HCT116 (cell line): ENCODE data around the gene JAM3. TPM values are rescaled to one million over a fixed set of nuclear protein-coding genes. Genes with fewer than 3 reads are reported as not detected.

Source experiments
- ATAC-seq: fragments of 200-7000 bp; cut with Tn5 transposase; 2 replicates; pipeline ENCODE4 v1.9.1; 2020; ENCODE audit warnings: mild to moderate bottlenecking, moderate library complexity
- BruUV-seq: library from RNA; stranded (reverse); fragments of 400-500 nt; replicated peaks from 2 replicates; lab custom pipeline; 2021; lab: Mats Ljungman, UMichigan
- CTCF ChIA-PET: fragments of 300-600 bp; sonication (Branson Sonifier 250); formaldehyde crosslinking; loops from one replicate; lab custom pipeline; 2021; ENCODE audit warnings: antibody characterized with exemption; lab: Charles Lee
- POLR2A ChIA-PET: fragments of 300-600, 350-600 bp; sonication (Branson Sonifier 250); formaldehyde crosslinking; loops from one replicate; lab custom pipeline; 2021; ENCODE audit warnings: antibody characterized with exemption; lab: Charles Lee
- RAD21 ChIA-PET, 2 experiments: fragments of 300-600 bp; sonication (Branson Sonifier 250); formaldehyde crosslinking; loops; one replicate each; lab custom pipeline; 2023; ENCODE audit warnings: low total read pairs in 2 of 2; ENCODE audit not compliant: uncharacterized antibody in 2 of 2, unreplicated experiment in 2 of 2, low non-redundant PET in 1 of 2; lab: Charles Lee
- DNase-seq: peaks from one replicate; pipeline ENCODE4 v3.0.0-alpha.2; 2010; ENCODE audit warnings: low read depth, low spot score
- H2AFZ ChIP-seq: fragments of 200-600 bp; shearing (Covaris generic), sonication (generic); 2 replicates; pipeline ENCODE4 v1.6.1; 2017; ENCODE audit warnings: low read depth, mixed run types, mixed read lengths, antibody characterized with exemption, low read length; ENCODE audit not compliant: poor library complexity, severe bottlenecking
- H3K27ac ChIP-seq: 2 replicates; pipeline ENCODE4 v1.5.1; 2012; ENCODE audit warnings: low read depth, low read length
- H3K27me3 ChIP-seq: fragments of 200-600 bp; sonication (generic); 2 replicates; pipeline ENCODE4 v1.6.1; 2016; ENCODE audit warnings: mixed run types, low read length, mixed read lengths; ENCODE audit not compliant: insufficient read depth
- H3K36me3 ChIP-seq, 2 experiments: fragments of 200-500 bp in 1 of 2; fragments of 200-600 bp in 1 of 2; sonication (Bioruptor generic) in 1 of 2; sonication (generic) in 1 of 2; 2 replicates each; pipeline versions ENCODE4 v1.5.1 to v1.6.1; 2014 to 2016; ENCODE audit warnings: low read length in 2 of 2, inconsistent platforms in 1 of 2, mixed read lengths in 1 of 2, mixed run types in 1 of 2; ENCODE audit not compliant: insufficient read depth in 2 of 2, control insufficient read depth in 1 of 2
- H3K4me1 ChIP-seq, 2 experiments: fragments of 200-600 bp in 1 of 2; sonication (generic) in 1 of 2; 2 replicates each; pipeline versions ENCODE4 v1.5.1 to v1.6.1; 2012 to 2017; ENCODE audit warnings: low read length in 2 of 2, inconsistent platforms in 1 of 2, mild to moderate bottlenecking in 1 of 2, mixed read lengths in 1 of 2, mixed run types in 1 of 2, moderate library complexity in 1 of 2; ENCODE audit not compliant: insufficient read depth in 2 of 2, control insufficient read depth in 1 of 2
- H3K4me2 ChIP-seq: fragments of 200-600 bp; sonication (generic); 2 replicates; pipeline ENCODE4 v1.6.1; 2017; ENCODE audit warnings: mixed run types, low read length, mixed read lengths
- H3K4me3 ChIP-seq, 2 experiments: fragments of 200-600 bp in 1 of 2; sonication (generic) in 1 of 2; replicated peaks in 1 of 2; 2 replicates each; pipeline ENCODE4 v1.5.1; 2011 to 2016; ENCODE audit warnings: low read length in 2 of 2, control low read depth in 1 of 2, low read depth in 1 of 2, mild to moderate bottlenecking in 1 of 2, mixed read lengths in 1 of 2, mixed run types in 1 of 2
- H3K79me2 ChIP-seq: fragments of 200-600 bp; sonication (generic); 2 replicates; pipeline ENCODE4 v1.6.1; 2017; ENCODE audit warnings: mild to moderate bottlenecking, mixed run types, low read length, moderate library complexity, mixed read lengths; ENCODE audit not compliant: insufficient read depth
- H3K9ac ChIP-seq: fragments of 200-600 bp; sonication (generic); 2 replicates; pipeline ENCODE4 v1.6.1; 2016; ENCODE audit warnings: low read length, mixed read lengths
- H3K9me2 ChIP-seq: fragments of 200-600 bp; sonication (generic), shearing (Covaris generic); 2 replicates; pipeline ENCODE4 v1.6.1; 2017; ENCODE audit warnings: mixed run types, mild to moderate bottlenecking, moderate library complexity; ENCODE audit not compliant: insufficient read depth
- H3K9me3 ChIP-seq, 2 experiments: fragments of 200-500 bp in 1 of 2; fragments of 200-600 bp in 1 of 2; sonication (Bioruptor generic) in 1 of 2; sonication (generic) in 1 of 2; 2 replicates each; pipeline ENCODE4 v1.6.1; 2014 to 2017; ENCODE audit warnings: low read length in 2 of 2, mixed read lengths in 2 of 2, inconsistent platforms in 1 of 2, low read depth in 1 of 2, mild to moderate bottlenecking in 1 of 2, mixed run types in 1 of 2, moderate library complexity in 1 of 2; ENCODE audit not compliant: control insufficient read depth in 1 of 2, insufficient read depth in 1 of 2
- H4K20me1 ChIP-seq: fragments of 200-600 bp; sonication (generic), shearing (Covaris generic); 2 replicates; pipeline ENCODE4 v1.6.1; 2017; ENCODE audit warnings: mixed run types, mild to moderate bottlenecking, moderate library complexity; ENCODE audit not compliant: insufficient read depth
- ATF3 ChIP-seq: IDR thresholded peaks from 2 replicates; pipeline ENCODE4 v1.6.1; 2012
- CEBPB ChIP-seq: IDR thresholded peaks from 2 replicates; pipeline ENCODE4 v1.6.1; 2012; ENCODE audit warnings: low read depth
- EGR1 ChIP-seq: IDR thresholded peaks from 2 replicates; pipeline ENCODE4 v1.6.1; 2012; ENCODE audit warnings: low read depth
- FOSL1 ChIP-seq: IDR thresholded peaks from 2 replicates; pipeline ENCODE4 v1.6.1; 2012; ENCODE audit warnings: low read depth
- JUND ChIP-seq: IDR thresholded peaks from 2 replicates; pipeline ENCODE4 v1.6.1; 2012
- POLR2A ChIP-seq: IDR thresholded peaks from 2 replicates; pipeline ENCODE4 v1.7.0; 2011; ENCODE audit warnings: borderline replicate concordance; ENCODE audit not compliant: insufficient read depth, insufficient read length; ENCODE audit errors: extremely low read depth
- POLR2AphosphoS5 ChIP-seq: IDR thresholded peaks from 2 replicates; pipeline ENCODE4 v1.6.1; 2011; ENCODE audit warnings: mild to moderate bottlenecking, low read depth, low read length, moderate library complexity
- REST ChIP-seq: IDR thresholded peaks from 2 replicates; pipeline ENCODE4 v1.6.1; 2012; ENCODE audit warnings: low read depth
- SRF ChIP-seq: IDR thresholded peaks from 2 replicates; pipeline ENCODE4 v1.6.1; 2012; ENCODE audit warnings: low read depth
- intact Hi-C: fragments of 100-400 bp; cut with micrococcal nuclease; formaldehyde crosslinking; loops from 2 replicates; pipeline ENCODE4 v1.10.0; 2022
- total RNA-seq: library from RNA; stranded (reverse); gene quantifications from one replicate; pipeline ENCODE4 v1.2.1, GENCODE V29; 2021; ENCODE audit not compliant: unreplicated experiment

JAM3 gene
- total RNA-seq, 1 experiment from 2014 or later = 0.25 TPM

- no peak for TF ChIP-seq REST
- TF ChIP-seq EGR1 = no peak
- no peak for TF ChIP-seq JUND
- no peak for TF ChIP-seq POLR2A
- no peak for TF ChIP-seq POLR2AphosphoS5
Observed at GRCh38 chr11:134146598-134146997, 77.7 kb downstream of the JAM3 start (continued).

GRCh38 chr11:134149371-134149770, 80.5 kb downstream of the JAM3 start:
- no peak overlapping the region for H3K4me3 ChIP-seq
- H3K9me3 ChIP-seq = no peaks in the 10 kb centered on the region
- no peaks in the 10 kb centered on the region for H3K27me3 ChIP-seq
- BruUV-seq = no TSS peak
- ChIA-PET CTCF (interaction anchor here (0.6 kb wide), 1 partner anchor 224 kb away, joined by 3 read pairs; no protein-coding TSS in a partner anchor), POLR2A (no interaction called here)
- ATAC-seq = no peak
- intact Hi-C loops = no loop called here
- H3K9ac ChIP-seq = no peak overlapping the region
- no peaks in the 10 kb centered on the region for H3K79me2 ChIP-seq
- no peaks in the 10 kb centered on the region for H3K9me2 ChIP-seq
- no peak overlapping the region for H3K4me2 ChIP-seq
- TF ChIP-seq ATF3 (no peak), CEBPB (no peak), SRF (no peak), FOSL1 (no peak)
- TF ChIP-seq, all 23 proteins: peak for 0
- Histone ChIP-seq H4K20me1 (no peaks in the 10 kb centered on the region), H2AFZ (no peak overlapping the region), H3K4me1 (no peaks in the 10 kb centered on the region), H3K36me3 (peaks cover 0 to 32% of the 10 kb centered on the region in 2 experiments; a peak in 2 of 4 replicates), H3K27ac (no peak overlapping the region)
- RAD21 ChIA-PET = no interaction called here
- no peak for DNase-seq
